GM19239 (cell line): ENCODE measurements around the gene DZIP1.
"Not testable (repeated sequence)": the region's sequence is repeated elsewhere in the genome, so short reads cannot be mapped to it uniquely, and the experiment has no call there.

Experiments used
- DNase-seq: peaks from one replicate; pipeline ENCODE4 v3.0.0; 2011; ENCODE audit warnings: low spot score; ENCODE audit not compliant: insufficient read length
- FAIRE-seq: peaks from 2 replicates; lab custom pipeline; 2011; peaks lifted over from hg19 to GRCh38; lab: Jason Lieb, UNC

Gene DZIP1, protein sequence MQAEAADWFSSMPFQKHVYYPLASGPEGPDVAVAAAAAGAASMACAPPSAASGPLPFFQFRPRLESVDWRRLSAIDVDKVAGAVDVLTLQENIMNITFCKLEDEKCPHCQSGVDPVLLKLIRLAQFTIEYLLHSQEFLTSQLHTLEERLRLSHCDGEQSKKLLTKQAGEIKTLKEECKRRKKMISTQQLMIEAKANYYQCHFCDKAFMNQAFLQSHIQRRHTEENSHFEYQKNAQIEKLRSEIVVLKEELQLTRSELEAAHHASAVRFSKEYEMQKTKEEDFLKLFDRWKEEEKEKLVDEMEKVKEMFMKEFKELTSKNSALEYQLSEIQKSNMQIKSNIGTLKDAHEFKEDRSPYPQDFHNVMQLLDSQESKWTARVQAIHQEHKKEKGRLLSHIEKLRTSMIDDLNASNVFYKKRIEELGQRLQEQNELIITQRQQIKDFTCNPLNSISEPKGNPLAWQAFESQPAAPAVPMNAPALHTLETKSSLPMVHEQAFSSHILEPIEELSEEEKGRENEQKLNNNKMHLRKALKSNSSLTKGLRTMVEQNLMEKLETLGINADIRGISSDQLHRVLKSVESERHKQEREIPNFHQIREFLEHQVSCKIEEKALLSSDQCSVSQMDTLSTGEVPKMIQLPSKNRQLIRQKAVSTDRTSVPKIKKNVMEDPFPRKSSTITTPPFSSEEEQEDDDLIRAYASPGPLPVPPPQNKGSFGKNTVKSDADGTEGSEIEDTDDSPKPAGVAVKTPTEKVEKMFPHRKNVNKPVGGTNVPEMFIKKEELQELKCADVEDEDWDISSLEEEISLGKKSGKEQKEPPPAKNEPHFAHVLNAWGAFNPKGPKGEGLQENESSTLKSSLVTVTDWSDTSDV

DNA sequence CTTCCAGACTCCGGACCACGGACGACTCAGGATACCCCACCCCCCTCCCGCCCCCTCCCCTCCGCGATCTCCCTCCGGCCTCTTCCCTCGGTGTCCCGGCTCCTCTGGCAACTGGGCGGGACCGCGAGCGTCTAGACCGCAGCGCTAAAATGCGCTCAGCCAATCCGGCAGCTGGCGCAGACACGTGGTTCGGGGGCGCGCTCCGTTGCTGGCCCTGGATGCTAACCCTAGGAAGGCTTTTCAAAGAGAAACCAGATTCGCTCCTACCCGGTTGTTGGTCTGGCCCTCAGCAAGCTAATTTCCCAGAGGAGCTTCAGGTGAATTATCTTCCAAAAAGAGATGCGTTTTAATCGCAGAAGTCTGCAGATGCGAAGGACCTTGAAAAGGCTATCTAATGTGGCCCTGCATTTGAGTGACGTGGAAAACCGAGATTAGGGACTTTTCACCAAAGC, at the start of gene DZIP1:
DZIP1 (minus strand) TSS at position 106 of the 452 bp plus-strand sequence. CDS start 2,677 bp downstream, outside the sequence.
- FAIRE-seq (no peak), DNase-seq (no peak)

DNA sequence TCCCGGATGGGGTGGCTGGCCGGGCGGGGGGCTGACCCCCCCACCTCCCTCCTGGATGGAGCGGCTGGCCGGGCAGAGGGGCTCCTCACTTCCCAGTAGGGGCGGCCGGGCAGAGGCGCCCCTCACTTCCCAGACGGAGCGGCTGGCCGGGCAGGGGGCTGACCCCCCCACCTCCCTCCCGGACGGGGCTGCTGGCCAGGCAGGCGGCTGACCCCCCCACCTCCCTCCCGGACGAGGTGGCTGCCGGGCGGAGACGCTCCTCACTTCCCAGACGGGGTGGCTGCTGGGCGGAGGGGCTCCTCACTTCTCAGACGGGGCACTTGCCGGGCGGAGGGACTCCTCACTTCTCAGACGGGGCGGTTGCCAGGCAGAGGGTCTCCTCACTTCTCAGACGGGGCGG, 46.5 kb upstream of the DZIP1 start:
- not testable (repeated sequence) for DNase-seq, FAIRE-seq

DNA sequence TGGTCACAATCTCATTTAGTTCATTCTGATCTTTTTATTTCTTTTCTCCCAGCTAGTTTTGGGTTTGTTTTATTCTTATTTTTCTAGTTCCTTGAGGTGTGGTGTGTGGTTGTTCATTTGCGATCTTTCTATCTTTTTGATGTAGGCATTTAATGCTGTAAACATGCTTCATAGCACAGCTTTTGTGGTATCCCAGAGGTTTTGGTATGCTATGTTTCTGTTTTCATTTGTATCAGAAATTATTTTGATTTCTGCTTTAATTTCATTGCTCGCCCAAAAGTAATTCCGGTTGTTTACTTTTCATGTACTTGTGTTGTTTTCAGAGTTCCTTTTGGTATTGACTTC, 45.0 kb upstream of the DZIP1 start:
- FAIRE-seq (no peak), DNase-seq (no peak)

DNA sequence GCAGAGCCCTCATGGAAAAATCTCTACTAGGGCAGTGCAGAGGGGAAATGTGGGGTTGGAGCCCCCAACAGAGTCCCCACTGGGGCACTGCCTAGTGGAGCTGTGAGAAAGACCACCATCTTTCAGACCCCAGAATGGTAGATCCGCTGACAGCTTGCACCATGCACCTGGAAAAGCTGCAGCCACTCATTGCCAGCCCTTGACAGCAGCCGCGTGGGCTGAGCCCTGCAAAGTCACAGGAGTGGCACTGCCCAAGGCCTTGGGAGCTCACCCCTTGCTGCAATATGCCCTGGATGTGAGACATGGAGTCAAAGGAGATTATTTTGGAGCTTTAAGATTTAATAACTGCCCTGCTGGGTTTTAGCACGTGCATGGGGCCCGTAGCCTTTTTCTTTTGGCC, 40.5 kb upstream of the DZIP1 start:
- DNase-seq, FAIRE-seq: not testable (repeated sequence)

DNA sequence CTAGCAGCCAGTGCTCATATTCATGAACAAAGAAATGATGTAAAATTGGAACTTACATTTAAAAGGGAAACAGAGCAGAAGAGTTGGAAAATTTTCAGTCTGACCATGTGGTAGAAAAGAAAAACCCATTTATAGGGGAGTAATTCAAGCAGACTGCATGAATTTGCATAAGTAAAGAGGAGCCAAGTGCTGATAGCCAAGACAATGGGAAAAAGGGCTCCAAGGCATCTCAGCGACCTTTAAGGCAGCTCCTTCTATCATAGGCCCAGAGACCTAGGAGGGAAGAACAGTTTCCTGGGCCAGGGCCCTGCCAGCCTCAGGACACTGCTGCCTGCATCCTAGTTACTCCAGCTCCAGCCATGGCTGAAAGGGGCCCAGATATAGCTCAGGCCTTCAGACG, 39.9 kb upstream of the DZIP1 start:
- DNase-seq (no peak), FAIRE-seq (no peak)

DNA sequence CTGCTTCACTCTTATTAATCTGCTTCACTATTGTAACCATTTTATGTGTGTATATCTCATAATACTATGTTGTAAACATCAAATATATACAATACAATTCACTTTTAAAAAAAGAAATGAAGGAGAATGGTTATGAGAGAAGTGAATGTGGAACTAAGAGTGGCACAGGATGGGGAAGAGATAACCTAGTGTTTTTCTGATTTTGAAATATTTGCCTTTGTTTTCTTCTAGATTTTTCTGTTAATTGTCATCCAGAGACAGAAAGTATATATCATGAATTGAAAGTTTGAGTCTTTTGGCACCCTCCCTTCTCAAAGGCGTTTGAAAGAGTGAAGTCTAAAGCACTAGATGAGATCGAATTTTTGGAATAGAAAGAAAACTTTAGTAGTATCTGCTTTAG, 35.2 kb upstream of the DZIP1 start:
- DNase-seq, result no peak
- FAIRE-seq, result no peak

DNA sequence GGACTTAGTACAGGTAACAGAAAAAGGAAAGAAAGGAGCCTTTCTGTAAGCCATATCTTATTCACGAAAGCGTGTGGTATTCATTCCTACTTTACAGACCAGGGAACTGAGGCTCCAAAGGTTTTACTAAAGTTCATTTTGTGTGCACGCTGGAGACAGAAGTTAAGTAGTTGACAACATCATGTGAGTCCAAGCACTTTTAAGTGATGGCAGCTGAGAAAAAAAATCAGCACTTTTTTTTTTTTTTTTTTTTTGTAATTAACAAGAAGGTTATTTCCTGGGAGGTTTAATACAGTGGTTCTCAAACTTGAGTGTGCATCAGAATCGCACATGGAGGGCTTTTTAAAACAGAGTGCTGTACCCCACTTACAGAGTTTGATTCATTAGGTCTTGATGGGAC, 34.5 kb upstream of the DZIP1 start:
- DNase-seq, result no peak
- FAIRE-seq, result no peak

DNA sequence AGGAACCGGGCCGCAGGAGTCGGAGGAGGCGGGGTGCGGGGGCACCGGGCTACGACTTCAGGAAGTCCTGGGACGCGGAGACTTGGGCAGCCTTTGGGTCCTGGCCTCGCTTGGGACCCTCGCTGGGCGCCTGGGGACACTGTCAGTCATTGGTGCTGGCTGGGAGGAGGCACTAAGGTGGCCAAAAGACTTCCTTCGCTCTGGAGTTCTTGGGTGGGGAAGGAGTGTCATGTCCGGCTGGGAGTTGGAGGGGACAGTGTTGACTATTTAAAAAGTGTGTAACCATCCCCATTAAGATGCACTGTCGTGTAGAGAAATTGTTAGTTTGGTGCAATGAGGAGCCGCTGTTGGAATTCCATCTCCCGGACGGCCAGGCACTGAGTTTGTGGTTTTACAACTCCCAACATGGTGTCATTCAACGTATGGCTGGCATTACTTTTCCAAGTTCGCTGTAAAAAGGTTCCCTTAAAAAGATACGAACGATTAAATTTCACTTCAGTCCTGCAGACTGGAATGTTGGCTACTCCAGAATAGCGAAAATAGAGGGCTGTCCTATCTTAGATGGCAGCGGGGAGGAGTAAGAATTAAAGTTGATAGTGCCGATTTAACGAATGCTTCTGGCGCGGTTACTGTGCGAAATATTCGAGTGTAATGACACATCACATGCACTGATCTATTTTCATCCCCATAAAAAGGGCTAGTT, 33.2 kb upstream of the DZIP1 start:
- FAIRE-seq (peak; percentile 11), DNase-seq (no peak)

DNA sequence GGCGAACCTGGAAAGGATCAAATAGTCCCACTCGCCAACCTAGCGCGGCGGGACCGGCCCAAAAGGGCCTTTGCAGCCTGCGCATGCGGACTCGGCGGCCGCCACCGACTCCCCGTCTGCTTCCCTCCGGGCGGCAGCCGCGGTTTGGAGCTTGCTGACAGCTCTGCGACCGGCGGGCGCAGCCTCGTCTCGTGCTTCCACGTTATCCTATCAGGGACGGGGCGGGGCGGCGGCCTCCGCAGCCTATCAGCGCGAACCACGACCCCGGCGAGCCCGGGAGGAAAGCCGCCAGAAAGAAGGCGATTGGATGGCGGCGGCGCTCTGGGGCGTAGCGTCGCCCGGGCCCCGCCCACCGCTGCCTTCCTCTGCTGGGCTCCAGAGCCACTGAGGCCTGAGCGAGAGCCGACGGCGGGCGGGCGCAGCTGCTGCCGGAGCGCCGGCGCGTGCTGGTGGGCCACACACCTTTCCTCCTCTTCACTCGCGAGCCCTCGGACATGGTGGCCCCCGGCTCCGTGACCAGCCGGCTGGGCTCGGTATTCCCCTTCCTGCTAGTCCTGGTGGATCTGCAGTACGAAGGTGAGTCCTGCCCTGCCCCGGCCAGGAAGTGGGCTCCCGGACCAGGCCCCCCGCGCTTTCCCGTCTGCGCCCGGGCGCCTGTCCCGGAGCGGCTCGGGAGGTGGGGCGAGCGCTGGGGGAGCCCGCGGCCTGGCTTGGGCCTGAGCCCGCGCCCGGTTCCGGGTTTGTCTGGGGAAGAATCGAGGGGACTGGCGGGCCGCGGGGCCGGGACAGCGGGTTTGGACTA, 32.5 kb upstream of the DZIP1 start, which contains the start of gene DNAJC3:
DNAJC3 (plus strand) TSS at position 378 of the 802 bp plus-strand sequence; CDS start at position 495, 117 bp downstream.
- peak; percentile 97 for FAIRE-seq

DNA sequence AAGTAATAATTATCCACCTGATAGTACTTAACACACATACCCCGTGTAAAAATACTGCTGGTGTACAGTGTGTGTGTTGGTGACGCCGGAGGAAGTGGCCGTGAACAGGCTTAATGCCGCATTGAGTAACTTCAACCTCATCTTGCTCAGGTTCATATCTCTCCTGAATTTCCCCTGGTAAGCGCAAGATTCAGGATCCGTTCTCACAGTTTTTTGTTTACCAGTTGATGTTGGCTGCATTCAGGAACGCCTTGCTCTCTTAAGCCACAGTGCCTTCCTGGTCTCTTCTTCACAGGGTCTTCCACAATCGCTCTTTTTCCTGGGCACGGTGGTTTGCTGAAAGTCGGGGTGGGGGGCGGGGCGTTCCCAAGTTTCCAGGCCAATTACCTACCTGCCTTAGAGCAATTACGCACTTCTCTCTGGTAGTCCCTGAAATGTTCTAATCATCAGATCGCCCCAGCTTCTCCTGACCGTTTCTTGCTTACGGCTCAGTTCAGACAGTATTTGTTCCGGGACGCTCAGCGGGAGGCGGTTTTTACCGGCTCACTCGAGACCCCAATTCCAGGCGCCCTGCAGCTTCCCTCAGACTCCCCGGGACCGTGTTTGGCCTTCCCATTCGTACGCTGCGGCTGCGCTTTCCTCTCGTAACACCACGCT, 31.7 kb upstream of the DZIP1 start:
- DNase-seq (no peak), FAIRE-seq (no peak)

More for the DNA sequence above, 32.5 kb upstream of the DZIP1 start, which contains the start of gene DNAJC3:
- peak; percentile 84 for DNase-seq

DNA sequence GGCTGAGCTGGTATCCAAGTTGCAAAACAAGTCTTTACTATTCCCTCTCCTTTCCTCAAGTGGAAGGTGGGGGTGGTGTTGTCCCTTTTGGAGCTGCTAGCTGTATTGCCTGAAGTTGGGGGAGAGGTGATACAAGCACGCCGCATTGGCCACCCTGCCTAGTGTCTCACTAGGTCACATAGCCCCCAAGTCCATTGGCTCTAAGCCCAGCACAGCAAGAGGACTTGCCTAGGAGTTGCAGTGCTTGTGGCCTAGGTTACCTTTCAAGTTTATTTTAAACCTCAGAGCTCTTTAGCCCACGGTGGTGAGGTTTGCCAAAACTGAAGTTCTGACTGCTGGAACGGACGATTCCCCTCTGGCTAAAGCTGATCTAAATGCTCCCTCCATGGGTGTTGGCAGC, 27.1 kb upstream of the DZIP1 start:
- no peak for FAIRE-seq
- no peak for DNase-seq

DNA sequence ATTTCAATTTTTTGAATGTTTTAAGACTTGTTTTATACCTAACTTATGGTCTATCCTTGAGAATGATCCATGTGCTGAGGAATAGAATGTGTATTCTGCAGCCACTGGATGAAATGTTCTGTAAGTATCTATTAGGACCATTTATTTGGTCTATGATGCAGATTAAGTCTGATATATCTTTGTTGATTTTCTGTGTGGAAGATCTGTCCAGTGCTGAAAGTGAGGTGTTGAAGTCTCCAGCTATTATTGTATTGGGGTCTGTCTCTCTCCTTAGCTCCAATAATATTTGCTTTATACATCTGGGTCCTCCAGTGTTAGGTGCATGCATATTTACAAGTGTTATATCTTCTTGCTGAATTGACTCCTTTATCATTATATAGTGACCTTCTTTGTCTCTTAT, 22.7 kb upstream of the DZIP1 start:
- not testable (repeated sequence) for FAIRE-seq, DNase-seq

DNA sequence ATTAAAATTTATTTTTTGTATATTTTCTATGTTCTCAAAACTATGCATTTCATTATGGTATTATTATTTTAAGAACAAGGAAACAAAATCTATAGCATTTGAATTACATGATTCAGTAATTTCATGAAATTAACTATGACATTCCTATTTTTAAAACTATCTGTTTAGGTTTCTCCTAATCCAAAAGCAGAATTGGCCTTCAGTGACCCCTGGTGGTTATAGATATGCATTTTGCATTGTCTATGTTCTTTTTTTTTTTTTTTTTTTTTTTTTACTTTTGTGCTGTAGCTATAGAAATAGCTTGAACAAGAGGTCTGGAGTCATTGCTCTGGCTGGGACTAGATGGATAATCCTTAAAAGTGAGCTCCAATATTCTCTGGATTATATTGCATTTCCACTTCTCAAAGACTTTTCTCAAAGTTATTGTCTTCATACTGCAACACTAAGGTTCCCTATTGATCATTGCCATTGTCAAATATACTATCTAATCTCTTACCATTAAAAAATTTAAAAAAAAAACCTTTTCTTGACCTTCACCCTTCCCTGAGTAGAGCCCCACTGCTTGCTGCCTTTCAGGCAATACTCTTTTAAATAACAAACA, 16.6 kb upstream of the DZIP1 start:
- FAIRE-seq (peak; percentile 56), DNase-seq (no peak)

DNA sequence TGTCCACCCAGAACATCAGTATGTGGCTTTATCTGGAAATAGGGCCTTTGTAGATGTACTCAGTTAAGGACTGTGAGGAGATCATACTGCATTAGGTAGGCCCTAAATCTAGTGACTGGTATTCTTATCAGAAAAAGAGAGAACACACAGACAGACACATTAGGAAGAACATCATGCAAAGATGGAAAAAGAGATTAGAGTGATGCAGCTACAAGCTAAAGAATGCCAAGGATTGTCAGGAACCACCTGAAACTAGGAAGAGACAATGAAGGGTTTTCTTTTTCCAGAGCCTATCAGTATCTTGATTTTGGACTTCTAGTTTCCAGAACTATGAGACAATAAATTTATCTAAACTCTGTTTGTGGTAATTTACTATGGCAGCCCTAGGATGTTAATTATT, 15.0 kb upstream of the DZIP1 start:
- no peak for FAIRE-seq
- no peak for DNase-seq

DNA sequence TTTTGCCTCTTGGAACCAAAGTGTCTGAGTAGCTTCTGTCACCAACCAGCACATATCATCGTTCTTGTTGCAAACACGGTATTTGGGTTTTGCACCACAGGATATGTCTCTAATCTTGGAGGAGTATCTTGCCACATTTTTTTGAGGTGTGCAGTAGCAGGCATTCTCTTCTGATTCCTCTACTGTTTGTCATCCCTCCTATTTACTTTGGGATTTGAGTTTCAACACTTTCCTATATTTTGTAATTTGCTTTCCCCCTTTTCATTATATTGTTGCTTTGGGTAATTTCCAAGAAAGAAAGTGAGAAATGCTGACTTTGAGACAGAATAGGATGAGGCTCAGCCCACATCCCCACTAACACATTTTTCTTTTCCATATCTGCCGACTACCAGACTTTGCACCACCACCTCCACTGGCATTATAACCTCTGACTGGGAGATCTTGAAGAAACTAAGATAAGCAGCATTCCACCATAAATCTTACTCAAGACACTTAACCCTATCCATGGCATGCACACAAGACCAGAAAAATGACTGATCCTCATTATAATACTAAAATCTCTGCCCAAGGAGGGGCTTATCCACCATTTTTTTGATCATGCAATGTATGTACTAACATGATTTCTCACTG, 12.0 kb upstream of the DZIP1 start:
- FAIRE-seq (no peak), DNase-seq (no peak)

DNA sequence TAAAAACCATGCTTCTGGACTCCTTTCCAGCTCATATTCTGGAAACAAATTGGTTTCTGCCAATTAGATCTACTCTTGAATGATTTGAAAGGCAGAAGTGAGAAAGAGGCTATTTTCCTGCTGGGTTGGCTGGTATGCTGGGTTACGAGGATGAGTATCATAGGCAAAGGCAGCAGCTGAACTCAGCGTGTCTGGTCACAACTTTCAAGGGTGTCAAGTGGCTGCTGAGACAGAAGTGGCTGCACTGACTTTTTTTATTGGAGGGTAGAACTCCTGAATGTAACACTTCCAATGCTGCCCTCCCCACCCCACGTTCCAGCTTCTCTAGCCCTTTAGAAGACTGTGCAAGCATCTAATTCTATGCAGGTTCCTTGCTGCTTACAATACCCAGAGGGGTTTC, 8.3 kb upstream of the DZIP1 start:
- FAIRE-seq, result no peak

DNA sequence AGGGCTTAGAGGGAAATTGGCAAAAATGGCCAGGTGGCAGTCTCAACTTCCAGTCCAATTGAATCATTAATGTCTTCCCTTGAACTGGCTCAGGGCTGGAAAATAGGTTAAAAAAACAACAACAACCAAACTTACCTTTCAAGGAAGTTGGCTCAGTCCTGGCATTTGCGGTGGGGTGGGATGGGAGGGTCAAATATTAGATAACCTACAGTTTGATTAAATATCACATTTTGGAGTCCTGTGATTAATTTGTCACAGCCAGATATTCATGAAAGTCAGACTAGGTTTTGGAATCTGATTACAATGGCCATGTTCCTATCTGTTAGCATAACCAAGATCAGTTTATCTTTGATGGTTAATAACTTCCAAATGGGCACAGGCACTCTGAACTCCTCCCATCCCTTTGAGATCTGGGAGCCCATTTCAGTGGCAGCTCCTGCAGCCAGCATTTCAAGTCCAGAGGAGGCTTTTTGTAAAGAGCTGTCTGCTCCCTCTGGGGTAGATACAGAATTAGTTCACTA, 7.8 kb upstream of the DZIP1 start:
- no peak for DNase-seq
- FAIRE-seq, result no peak

More for the DNA sequence above, 8.3 kb upstream of the DZIP1 start:
- DNase-seq, result no peak

DNA sequence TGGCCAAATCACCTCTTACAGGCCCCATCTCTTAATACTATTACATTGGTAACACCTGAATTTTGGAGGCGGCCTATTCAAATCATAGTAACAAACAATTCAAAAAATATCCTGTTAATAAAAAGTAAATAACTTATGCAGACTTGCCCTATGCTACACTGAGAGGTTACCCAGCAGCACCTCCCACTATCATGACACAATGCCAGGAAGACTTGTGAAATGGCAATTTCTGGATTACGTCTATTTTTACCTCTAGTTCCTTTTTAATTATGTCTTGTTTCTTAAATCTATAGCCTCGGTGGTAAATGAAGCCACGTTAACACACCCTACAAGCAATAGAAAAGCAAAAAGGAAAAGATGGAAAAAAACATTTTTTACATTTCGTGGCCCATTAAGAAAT, 6.2 kb upstream of the DZIP1 start:
- DNase-seq (no peak), FAIRE-seq (no peak)
